Keratinocyte (primary cell): ENCODE measurements around the gene DMXL2. TPM values are rescaled to one million over a fixed set of nuclear protein-coding genes. Genes with fewer than 3 reads are reported as not detected.

Experiments
- DNase-seq: peaks from one replicate; pipeline ENCODE4 v3.0.0-alpha.2; 2011; ENCODE audit warnings: low read depth, missing footprints, low spot score
- FAIRE-seq: peaks from 2 replicates; lab custom pipeline; 2011; peaks lifted over from hg19 to GRCh38; lab: Jason Lieb, UNC
- H2AFZ ChIP-seq: 2 replicates; pipeline ENCODE4 v1.6.0; 2012; ENCODE audit warnings: low read length, control low read depth, inconsistent platforms; ENCODE audit not compliant: control insufficient read depth
- H3K27ac ChIP-seq: 2 replicates; pipeline ENCODE4 v1.5.1; 2011; ENCODE audit warnings: low read length; ENCODE audit not compliant: control insufficient read depth, insufficient read depth
- H3K27me3 ChIP-seq: 3 replicates; pipeline ENCODE4 v1.6.0; 2011; ENCODE audit warnings: low read length; ENCODE audit not compliant: control insufficient read depth, insufficient read depth; ENCODE audit errors: extremely low read depth
- H3K36me3 ChIP-seq, 2 experiments: 2 replicates in 1 of 2; 3 replicates in 1 of 2; pipeline ENCODE4 v1.5.1; 2011; ENCODE audit warnings: low read length in 2 of 2, mild to moderate bottlenecking in 1 of 2; ENCODE audit not compliant: control insufficient read depth in 2 of 2, insufficient read depth in 2 of 2; ENCODE audit errors: extremely low read depth in 1 of 2
- H3K4me1 ChIP-seq: 3 replicates; pipeline ENCODE4 v1.5.1; 2011; ENCODE audit warnings: low read length; ENCODE audit not compliant: control insufficient read depth, insufficient read depth; ENCODE audit errors: extremely low read depth
- H3K4me2 ChIP-seq: 3 replicates; pipeline ENCODE4 v1.6.0; 2011; ENCODE audit warnings: low read depth, low read length; ENCODE audit not compliant: control insufficient read depth, insufficient read depth; ENCODE audit errors: extremely low read depth
- H3K4me3 ChIP-seq, 3 experiments: fragments of 200-600 bp in 1 of 3; sonication (generic) in 1 of 3; 2 replicates in 2 of 3; 3 replicates in 1 of 3; pipeline ENCODE4 v1.5.1; 2011 to 2016; ENCODE audit warnings: low read length in 3 of 3, mild to moderate bottlenecking in 3 of 3, control low read depth in 2 of 3, inconsistent platforms in 1 of 3, low read depth in 1 of 3, mixed read lengths in 1 of 3, mixed run types in 1 of 3, moderate library complexity in 1 of 3; ENCODE audit not compliant: control insufficient read depth in 2 of 3, insufficient read depth in 2 of 3; ENCODE audit errors: extremely low read depth in 1 of 3
- H3K79me2 ChIP-seq: 2 replicates; pipeline ENCODE4 v1.6.0; 2012; ENCODE audit warnings: low read length; ENCODE audit not compliant: control insufficient read depth, insufficient read depth
- H3K9ac ChIP-seq: 3 replicates; pipeline ENCODE4 v1.6.0; 2011; ENCODE audit warnings: low read length; ENCODE audit not compliant: control insufficient read depth, insufficient read depth; ENCODE audit errors: extremely low read depth
- H3K9me1 ChIP-seq: 3 replicates; pipeline ENCODE4 v1.6.0; 2011; ENCODE audit warnings: low read length; ENCODE audit not compliant: control insufficient read depth, insufficient read depth; ENCODE audit errors: extremely low read depth
- H3K9me3 ChIP-seq: 2 replicates; pipeline ENCODE4 v1.5.1; 2012; ENCODE audit warnings: low read depth, low read length; ENCODE audit not compliant: control insufficient read depth
- H4K20me1 ChIP-seq: 3 replicates; pipeline ENCODE4 v1.6.0; 2011; ENCODE audit warnings: low read length; ENCODE audit not compliant: control insufficient read depth, insufficient read depth; ENCODE audit errors: extremely low read depth
- EZH2 ChIP-seq: IDR thresholded peaks from one replicate; pipeline ENCODE4 v1.6.1; 2012; ENCODE audit warnings: inconsistent platforms, mild to moderate bottlenecking, low read length, moderate library complexity
- dilution Hi-C: fragments of 300-500 bp; cut with MboI; formaldehyde crosslinking; loops from one replicate; pipeline ENCODE4 v1.7.0; 2020; ENCODE audit warnings: low sequenced_read_pairs; ENCODE audit not compliant: extremely low pct_ligation_motif_present
- polyA minus RNA-seq, 3 experiments: library from RNA; depleted of rRNA, polyadenylated mRNA; stranded (reverse); fragments of >200 nt; gene quantifications; 1 replicate in 1 of 3; 2 replicates in 1 of 3; 3 replicates in 1 of 3; pipeline ENCODE4 v1.2.3, GENCODE V29; 2011
- polyA plus RNA-seq, 5 experiments: library from polyadenylated mRNA; depleted of rRNA in 3 of 5; stranded (reverse) in 3 of 5; stranded (forward) in 1 of 5; unstranded in 1 of 5; fragments of >200 nt; gene quantifications; 1 replicate in 1 of 5; 2 replicates in 3 of 5; 3 replicates in 1 of 5; pipeline versions ENCODE4 v1.2.1 to v1.2.3, GENCODE V29; 2011 to 2012; ENCODE audit warnings: missing spikeins in 2 of 5, low read depth in 1 of 5, low replicate concordance in 1 of 5
- TF ChIP-seq, protein P1 (sequence below), 3 experiments: IDR thresholded peaks in 1 of 3; conservative IDR thresholded peaks in 1 of 3; optimal IDR thresholded peaks in 1 of 3; 2 replicates in 2 of 3; 3 replicates in 1 of 3; pipeline versions ENCODE3 to v1.5.1; 2011; ENCODE audit warnings: low read length in 3 of 3, mild to moderate bottlenecking in 3 of 3, moderate library complexity in 2 of 3, control low read depth in 1 of 3, inconsistent platforms in 1 of 3; ENCODE audit not compliant: insufficient read depth in 2 of 3; ENCODE audit errors: extremely low read depth in 1 of 3

DMXL2 gene, protein sequence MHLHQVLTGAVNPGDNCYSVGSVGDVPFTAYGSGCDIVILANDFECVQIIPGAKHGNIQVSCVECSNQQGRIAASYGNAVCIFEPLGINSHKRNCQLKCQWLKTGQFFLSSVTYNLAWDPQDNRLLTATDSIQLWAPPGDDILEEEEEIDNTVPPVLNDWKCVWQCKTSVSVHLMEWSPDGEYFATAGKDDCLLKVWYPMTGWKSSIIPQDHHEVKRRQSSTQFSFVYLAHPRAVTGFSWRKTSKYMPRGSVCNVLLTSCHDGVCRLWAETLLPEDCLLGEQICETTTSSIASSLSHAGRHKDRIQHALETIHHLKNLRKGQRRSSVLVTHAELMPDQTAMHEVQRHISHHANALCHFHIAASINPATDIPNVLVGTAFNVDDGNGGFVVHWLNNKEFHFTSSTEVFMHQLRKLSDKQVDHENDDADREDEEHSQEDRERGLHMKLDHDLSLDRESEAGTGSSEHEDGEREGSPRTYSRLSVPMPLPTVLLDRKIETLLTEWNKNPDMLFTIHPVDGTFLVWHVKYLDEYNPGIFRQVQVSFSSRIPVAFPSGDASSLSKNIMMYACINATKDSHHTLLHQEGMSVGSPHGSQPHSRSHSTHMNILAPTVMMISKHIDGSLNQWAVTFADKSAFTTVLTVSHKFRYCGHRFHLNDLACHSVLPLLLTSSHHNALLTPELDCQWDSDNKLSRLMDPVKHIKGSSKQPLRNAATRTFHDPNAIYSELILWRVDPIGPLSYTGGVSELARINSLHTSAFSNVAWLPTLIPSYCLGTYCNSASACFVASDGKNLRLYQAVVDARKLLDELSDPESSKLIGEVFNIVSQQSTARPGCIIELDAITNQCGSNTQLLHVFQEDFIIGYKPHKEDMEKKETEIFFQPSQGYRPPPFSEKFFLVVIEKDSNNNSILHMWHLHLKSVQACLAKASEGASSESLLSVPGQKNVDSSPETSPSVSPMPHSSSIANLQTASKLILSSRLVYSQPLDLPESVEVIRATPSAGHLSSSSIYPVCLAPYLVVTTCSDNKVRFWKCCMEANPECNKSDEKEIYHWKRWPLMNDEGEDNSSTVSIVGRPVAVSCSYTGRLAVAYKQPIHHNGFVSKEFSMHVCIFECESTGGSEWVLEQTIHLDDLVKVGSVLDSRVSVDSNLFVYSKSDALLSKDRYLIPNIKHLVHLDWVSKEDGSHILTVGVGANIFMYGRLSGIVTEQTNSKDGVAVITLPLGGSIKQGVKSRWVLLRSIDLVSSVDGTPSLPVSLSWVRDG (N-terminal part only)
- polyA plus RNA-seq: 4.3 to 14.9 TPM (median 11.2 TPM) in 3 replicates
- 6.3 TPM for polyA plus RNA-seq (2011; ENCODE audit: low read depth)
- polyA plus RNA-seq (2011; cell fraction: cytosol; rRNA removed): 3.1 and 6.9 TPM in 2 replicates
- polyA plus RNA-seq (2011; cell fraction: nucleus; rRNA removed): 31.0 and 44.1 TPM in 2 replicates
- 6.5 and 6.9 TPM in 2 replicates for polyA plus RNA-seq (2012; ENCODE audit: low replicate concordance)
- 3.0 to 20.6 TPM (median 12.9 TPM) in 3 replicates for polyA minus RNA-seq
- 6.3 TPM for polyA minus RNA-seq (2011; cell fraction: cytosol; rRNA and poly(A)+ RNA removed)
- 14.4 and 33.4 TPM in 2 replicates for polyA minus RNA-seq (2011; cell fraction: nucleus; rRNA and poly(A)+ RNA removed)

DNA sequence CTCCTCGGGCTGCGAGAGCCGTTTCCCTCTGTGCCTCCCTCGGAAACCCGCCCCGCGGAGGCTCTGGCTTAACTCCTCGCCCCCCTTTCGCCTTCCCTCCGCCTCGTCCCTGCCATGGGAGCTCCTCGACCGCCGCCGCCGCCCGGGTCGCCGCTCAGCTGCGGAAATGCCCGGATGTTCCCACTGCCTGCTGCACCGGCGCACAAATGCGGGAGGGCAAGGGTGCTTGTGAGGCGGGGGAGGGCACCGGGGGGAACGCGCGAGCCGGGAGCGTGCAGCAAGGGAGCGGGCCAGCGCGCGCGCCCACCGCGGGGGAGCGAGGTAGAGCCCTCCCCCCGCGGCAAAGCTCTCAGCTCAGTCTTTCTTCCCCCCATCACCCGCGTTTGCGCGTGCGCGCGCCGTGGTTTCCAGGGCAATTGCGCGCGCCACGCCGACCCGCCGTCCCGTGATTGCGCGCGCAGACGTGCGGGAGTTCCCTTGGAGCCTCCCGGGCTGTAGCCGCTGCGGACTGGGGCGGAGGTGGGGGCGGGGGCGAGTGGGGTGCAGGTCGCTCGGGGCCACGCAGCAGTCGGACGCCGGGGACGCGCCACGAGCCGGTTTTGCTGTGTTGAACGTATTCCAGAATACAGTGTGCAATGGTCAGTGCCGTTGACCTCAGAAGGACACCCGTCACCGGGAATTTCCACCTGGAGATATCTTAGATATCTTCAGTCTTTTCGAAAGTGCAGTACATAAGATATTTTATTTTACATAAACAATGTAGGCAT, at the start of gene DMXL2:
Gene DMXL2, minus strand, starts transcription at position 168 of the 767 bp plus-strand sequence. CDS start 226 bp downstream, outside the sequence.
- FAIRE-seq (no peak), DNase-seq (no peak)
- Histone ChIP-seq H3K4me1 (peaks cover 8% of the 10 kb centered on the region), H3K9ac (peak within 1 kb of the TSS; percentile 83), H3K9me1 (no peaks in the 10 kb centered on the region), H3K27ac (peak within 1 kb of the TSS; percentile 51), H3K4me3 (peak within 1 kb of the TSS; percentile 83 to 91 (median 86)), H3K36me3 (no peaks in the 10 kb centered on the region), H4K20me1 (no peaks in the 10 kb centered on the region), H3K27me3 (no peaks in the 10 kb centered on the region), H3K4me2 (peak within 1 kb of the TSS; percentile 91), H2AFZ (peak within 1 kb of the TSS; percentile 99), H3K9me3 (no peaks in the 10 kb centered on the region), H3K79me2 (peaks cover 23% of the 10 kb centered on the region)
- dilution Hi-C loops: no loop called here
- TF ChIP-seq EZH2: no peak

DNA sequence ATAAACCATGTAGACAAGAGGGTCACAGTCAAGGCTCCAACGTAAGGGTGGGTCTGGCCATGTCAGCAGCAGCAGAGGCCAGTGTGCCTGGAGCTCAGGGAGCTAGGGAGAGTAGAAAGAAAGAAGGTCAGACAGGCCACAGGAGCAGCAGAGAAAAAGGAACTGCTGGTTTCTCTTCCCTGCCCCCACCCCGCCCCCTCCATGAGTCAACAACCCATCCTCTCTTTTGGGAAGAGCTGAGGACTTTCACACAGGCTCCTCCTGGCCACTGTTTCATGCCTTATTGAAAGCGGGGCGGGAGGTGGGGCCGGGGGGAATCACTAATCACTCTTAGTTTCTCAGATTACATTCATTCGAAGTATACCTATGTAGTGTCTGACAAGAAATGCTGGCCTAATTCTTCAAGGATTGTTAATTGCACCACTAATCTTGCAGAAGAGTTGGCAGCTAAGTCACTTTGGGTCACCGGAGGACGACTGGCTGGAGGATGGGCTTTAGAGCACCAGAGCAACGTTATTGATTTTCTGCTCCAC, 49.6 kb upstream of the DMXL2 start:
- Histone ChIP-seq H3K9ac (no peak overlapping the region), H2AFZ (no peak overlapping the region), H3K9me3 (no peaks in the 10 kb centered on the region), H3K4me3 (no peak overlapping the region), H3K27me3 (no peaks in the 10 kb centered on the region), H3K79me2 (no peaks in the 10 kb centered on the region), H3K27ac (no peak overlapping the region), H3K4me1 (no peaks in the 10 kb centered on the region), H4K20me1 (no peaks in the 10 kb centered on the region), H3K36me3 (no peaks in the 10 kb centered on the region), H3K9me1 (no peaks in the 10 kb centered on the region), H3K4me2 (no peak overlapping the region)
- TF ChIP-seq EZH2: no peak
- TF ChIP-seq, protein P1, sequence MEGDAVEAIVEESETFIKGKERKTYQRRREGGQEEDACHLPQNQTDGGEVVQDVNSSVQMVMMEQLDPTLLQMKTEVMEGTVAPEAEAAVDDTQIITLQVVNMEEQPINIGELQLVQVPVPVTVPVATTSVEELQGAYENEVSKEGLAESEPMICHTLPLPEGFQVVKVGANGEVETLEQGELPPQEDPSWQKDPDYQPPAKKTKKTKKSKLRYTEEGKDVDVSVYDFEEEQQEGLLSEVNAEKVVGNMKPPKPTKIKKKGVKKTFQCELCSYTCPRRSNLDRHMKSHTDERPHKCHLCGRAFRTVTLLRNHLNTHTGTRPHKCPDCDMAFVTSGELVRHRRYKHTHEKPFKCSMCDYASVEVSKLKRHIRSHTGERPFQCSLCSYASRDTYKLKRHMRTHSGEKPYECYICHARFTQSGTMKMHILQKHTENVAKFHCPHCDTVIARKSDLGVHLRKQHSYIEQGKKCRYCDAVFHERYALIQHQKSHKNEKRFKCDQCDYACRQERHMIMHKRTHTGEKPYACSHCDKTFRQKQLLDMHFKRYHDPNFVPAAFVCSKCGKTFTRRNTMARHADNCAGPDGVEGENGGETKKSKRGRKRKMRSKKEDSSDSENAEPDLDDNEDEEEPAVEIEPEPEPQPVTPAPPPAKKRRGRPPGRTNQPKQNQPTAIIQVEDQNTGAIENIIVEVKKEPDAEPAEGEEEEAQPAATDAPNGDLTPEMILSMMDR (optimal IDR thresholded peaks at IDR 0.05 in 1 of 3, IDR thresholded peaks at IDR 0.05 in 1 of 3, conservative IDR thresholded peaks at IDR 0.05 in 1 of 3; ENCODE audit: extremely low read depth in 1 of 3, insufficient read depth in 2 of 3, low read length in 3 of 3): no peak
- DNase-seq (no peak), FAIRE-seq (no peak)
- dilution Hi-C loops: no loop called here
